Caco-2 (cell line): Measurements from ENCODE around the gene WDR49. TPM values are rescaled to one million over a fixed set of nuclear protein-coding genes. Genes with fewer than 3 reads are reported as not detected.

Source experiments
- BruUV-seq: library from RNA; stranded (reverse); fragments of 400-500 nt; replicated peaks from 2 replicates; lab custom pipeline; 2021; lab: Mats Ljungman, UMichigan
- CTCF ChIA-PET: fragments of 300-600 bp; sonication (Branson Sonifier 250); formaldehyde crosslinking; loops from one replicate; lab custom pipeline; 2022; ENCODE audit warnings: antibody characterized with exemption; lab: Charles Lee
- POLR2A ChIA-PET: fragments of 300-600 bp; sonication (Branson Sonifier 250); formaldehyde crosslinking; loops from one replicate; lab custom pipeline; 2022; ENCODE audit warnings: antibody characterized with exemption; lab: Charles Lee
- DNase-seq, 2 experiments: peaks; one replicate each; pipeline versions ENCODE4 v3.0.0 to v3.0.0-alpha.2; 2020 to 2022
- H3K27me3 ChIP-seq: replicated peaks from 2 replicates; pipeline ENCODE4 v1.6.0; 2011; ENCODE audit warnings: low read length; ENCODE audit not compliant: control insufficient read depth, insufficient read depth
- H3K36me3 ChIP-seq: 2 replicates; pipeline ENCODE4 v1.5.1; 2011; ENCODE audit warnings: low read length; ENCODE audit not compliant: control insufficient read depth, insufficient read depth
- H3K4me1 ChIP-seq: fragments of 250-450 bp; sonication (Bioruptor Pico); 2 replicates; pipeline ENCODE4 v1.5.1; 2020; ENCODE audit warnings: mild to moderate bottlenecking
- H3K4me3 ChIP-seq: 2 replicates; pipeline ENCODE4 v1.5.1; 2011; ENCODE audit warnings: low read depth, mild to moderate bottlenecking, control low read depth, low read length
- H3K9me3 ChIP-seq: fragments of 250-450 bp; sonication (Bioruptor Pico); 2 replicates; pipeline ENCODE4 v1.5.1; 2020; ENCODE audit warnings: mild to moderate bottlenecking, moderate library complexity
- H3K27ac Mint-ChIP-seq: one replicate; pipeline ENCODE4 v1.8.0; 2022; ENCODE audit warnings: mixed read lengths; ENCODE audit not compliant: unreplicated experiment
- H3K27me3 Mint-ChIP-seq: one replicate; pipeline ENCODE4 v1.8.0; 2022; ENCODE audit warnings: mixed read lengths; ENCODE audit not compliant: insufficient read depth, unreplicated experiment
- H3K36me3 Mint-ChIP-seq: one replicate; pipeline ENCODE4 v1.8.0; 2022; ENCODE audit warnings: mild to moderate bottlenecking, mixed read lengths; ENCODE audit not compliant: insufficient read depth, unreplicated experiment
- H3K4me1 Mint-ChIP-seq: one replicate; pipeline ENCODE4 v1.8.0; 2022; ENCODE audit warnings: low read depth, mixed read lengths; ENCODE audit not compliant: unreplicated experiment
- H3K4me3 Mint-ChIP-seq: one replicate; pipeline ENCODE4 v1.8.0; 2022; ENCODE audit warnings: mild to moderate bottlenecking, moderate library complexity, mixed read lengths; ENCODE audit not compliant: unreplicated experiment
- H3K9me3 Mint-ChIP-seq: one replicate; pipeline ENCODE4 v1.8.0; 2022; ENCODE audit warnings: mixed read lengths; ENCODE audit not compliant: unreplicated experiment
- CTCF ChIP-seq, 2 experiments: fragments of 200-600 bp in 1 of 2; IDR thresholded peaks; 1 replicate in 1 of 2; 2 replicates in 1 of 2; pipeline versions ENCODE4 v1.5.1 to v1.8.0; 2011 to 2022; ENCODE audit warnings: antibody characterized with exemption in 1 of 2, control low read depth in 1 of 2, inconsistent platforms in 1 of 2, low read depth in 1 of 2, low read length in 1 of 2, mild to moderate bottlenecking in 1 of 2, moderate library complexity in 1 of 2; ENCODE audit not compliant: insufficient read depth in 1 of 2, severe bottlenecking in 1 of 2, unreplicated experiment in 1 of 2
- intact Hi-C: fragments of 100-400 bp; cut with micrococcal nuclease; formaldehyde crosslinking; loops from one replicate; pipeline ENCODE4 v1.10.0; 2022; ENCODE audit not compliant: unreplicated experiment
- total RNA-seq: library from RNA; stranded (reverse); gene quantifications from 2 replicates; pipeline ENCODE4 v1.2.3, GENCODE V29; 2022

The WDR49 gene
- total RNA-seq, 1 experiment from 2014 or later, result 0.32 TPM

- POLR2A ChIA-PET, result no interaction called here
- H3K27me3 Mint-ChIP-seq, result no peaks in the 10 kb centered on the region
- no peak for TF ChIP-seq CTCF (IDR thresholded peaks at IDR 0.05; ENCODE audit: insufficient read depth in 1 of 2, low read depth in 1 of 2, low read length in 1 of 2, severe bottlenecking in 1 of 2, unreplicated experiment in 1 of 2)
These were observed 12.8 kb upstream of the WDR49 start for GRCh38 chr3:167666563-167666962.

GRCh38 chr3:167662919-167663400 is 9.2 kb upstream of the WDR49 start:
- Mint-ChIP-seq H3K27me3 (no peaks in the 10 kb centered on the region), H3K4me3 (no peak overlapping the region), H3K27ac (no peak overlapping the region), H3K36me3 (peaks cover 10% of the 10 kb centered on the region), H3K4me1 (no peaks in the 10 kb centered on the region), H3K9me3 (no peaks in the 10 kb centered on the region)
- no peak for DNase-seq
- no peak for TF ChIP-seq CTCF (IDR thresholded peaks at IDR 0.05; ENCODE audit: insufficient read depth in 1 of 2, low read depth in 1 of 2, low read length in 1 of 2, severe bottlenecking in 1 of 2, unreplicated experiment in 1 of 2)
- Histone ChIP-seq H3K9me3 (no peaks in the 10 kb centered on the region), H3K4me3 (no peak overlapping the region), H3K4me1 (no peaks in the 10 kb centered on the region), H3K36me3 (no peaks in the 10 kb centered on the region), H3K27me3 (no peaks in the 10 kb centered on the region)
- no TSS peak for BruUV-seq
- ChIA-PET CTCF (no interaction called here), POLR2A (no interaction called here)
- intact Hi-C loops, result no loop called here

More at GRCh38 chr3:167666563-167666962, 12.8 kb upstream of the WDR49 start:
- Histone ChIP-seq H3K27me3 (no peaks in the 10 kb centered on the region), H3K9me3 (no peaks in the 10 kb centered on the region), H3K4me3 (no peak overlapping the region), H3K36me3 (no peaks in the 10 kb centered on the region), H3K4me1 (no peaks in the 10 kb centered on the region)
- intact Hi-C loops, result no loop called here
- CTCF ChIA-PET, result no interaction called here
- Mint-ChIP-seq H3K4me1 (no peaks in the 10 kb centered on the region), H3K27ac (no peak overlapping the region), H3K4me3 (no peak overlapping the region), H3K36me3 (peaks cover 16% of the 10 kb centered on the region), H3K9me3 (no peaks in the 10 kb centered on the region)
- DNase-seq, result no peak
- no TSS peak for BruUV-seq

GRCh38 chr3:167657684-167658225 is 4.0 kb upstream of the WDR49 start:
- peaks cover 2% of the 10 kb centered on the region for H3K27me3 Mint-ChIP-seq
- no peak for TF ChIP-seq CTCF (IDR thresholded peaks at IDR 0.05; ENCODE audit: insufficient read depth in 1 of 2, low read depth in 1 of 2, low read length in 1 of 2, severe bottlenecking in 1 of 2, unreplicated experiment in 1 of 2)
- CTCF ChIA-PET, result no interaction called here
- no peak for DNase-seq
- H3K27ac Mint-ChIP-seq, result no peak overlapping the region
- Histone ChIP-seq H3K27me3 (no peaks in the 10 kb centered on the region), H3K9me3 (no peaks in the 10 kb centered on the region), H3K4me3 (no peak overlapping the region), H3K4me1 (no peaks in the 10 kb centered on the region), H3K36me3 (no peaks in the 10 kb centered on the region)
- H3K9me3 Mint-ChIP-seq, result no peaks in the 10 kb centered on the region
- H3K4me3 Mint-ChIP-seq, result no peak overlapping the region
- H3K4me1 Mint-ChIP-seq, result no peaks in the 10 kb centered on the region
- no peaks in the 10 kb centered on the region for H3K36me3 Mint-ChIP-seq
- BruUV-seq, result no TSS peak
- POLR2A ChIA-PET, result no interaction called here
- intact Hi-C loops, result no loop called here
